Skeletal muscle cell (primary cell): ENCODE data around the gene CHSY1.

Experiments
- DNase-seq: peaks from one replicate; pipeline ENCODE4 v3.0.0-alpha.2; 2010; ENCODE audit warnings: low read depth
- H3K4me3 ChIP-seq: 2 replicates; pipeline ENCODE4 v1.5.1; 2011; ENCODE audit warnings: low read depth, mild to moderate bottlenecking, control low read depth, low read length, moderate library complexity

The CHSY1 gene

GRCh38 chr15:101269479-101270223 lies 17.8 kb upstream of the CHSY1 start:
- DNase-seq, result no peak
- no peak overlapping the region for H3K4me3 ChIP-seq

GRCh38 chr15:101267320-101268104 lies 15.7 kb upstream of the CHSY1 start:
- H3K4me3 ChIP-seq, result no peak overlapping the region
- peak; percentile 56 for DNase-seq

- DNase-seq, result no peak
- no peak overlapping the region for H3K4me3 ChIP-seq
These were observed 14.9 kb upstream of the CHSY1 start for GRCh38 chr15:101266787-101267186.

- no peak overlapping the region for H3K4me3 ChIP-seq
- DNase-seq, result no peak
These were observed 14.2 kb upstream of the CHSY1 start for GRCh38 chr15:101266034-101266433.

GRCh38 chr15:101264911-101265641 lies 13.2 kb upstream of the CHSY1 start:
- DNase-seq, result no peak
- H3K4me3 ChIP-seq, result no peak overlapping the region

- no peak overlapping the region for H3K4me3 ChIP-seq
- no peak for DNase-seq
These were observed 12.2 kb upstream of the CHSY1 start for GRCh38 chr15:101264011-101264410.

- H3K4me3 ChIP-seq, result no peak overlapping the region
- DNase-seq, result no peak
These were observed 10.7 kb upstream of the CHSY1 start for GRCh38 chr15:101262551-101262950.

- no peak overlapping the region for H3K4me3 ChIP-seq
- DNase-seq, result no peak
These were observed 6.6 kb upstream of the CHSY1 start for GRCh38 chr15:101258238-101259144.

GRCh38 chr15:101256757-101257156 lies 4.9 kb upstream of the CHSY1 start:
- no peak overlapping the region for H3K4me3 ChIP-seq
- no peak for DNase-seq

- DNase-seq, result peak; percentile 64
- H3K4me3 ChIP-seq, result no peak overlapping the region
These were observed 3.9 kb upstream of the CHSY1 start for GRCh38 chr15:101255615-101256241.

- DNase-seq, result no peak
- H3K4me3 ChIP-seq, result no peak overlapping the region
These were observed 3.2 kb upstream of the CHSY1 start for GRCh38 chr15:101255051-101255395.

- H3K4me3 ChIP-seq, result no peak overlapping the region
- DNase-seq, result no peak
These were observed 2.6 kb upstream of the CHSY1 start for GRCh38 chr15:101254157-101255050.

GRCh38 chr15:101252836-101253235 lies 988 bp upstream of the CHSY1 start:
- no peak for DNase-seq
- peak overlapping the region; percentile 69 for H3K4me3 ChIP-seq

GRCh38 chr15:101250873-101251829 lies 697 bp downstream of the CHSY1 start:
- H3K4me3 ChIP-seq, result peak overlapping the region; percentile 79
- DNase-seq, result no peak

- no peak for DNase-seq
- H3K4me3 ChIP-seq, result peak overlapping the region; percentile 79
These were observed 1.5 kb downstream of the CHSY1 start for GRCh38 chr15:101250341-101250831.

GRCh38 chr15:101248274-101248673 lies 3.6 kb downstream of the CHSY1 start:
- H3K4me3 ChIP-seq, result no peak overlapping the region
- no peak for DNase-seq
